NCI-H128 (cell line): ENCODE data around the gene CDCA4.
"Not testable (repeated sequence)": the region's sequence is repeated elsewhere in the genome, so short reads cannot be mapped to it uniquely, and the experiment has no call there.

Experiments used
- DNase-seq: peaks from one replicate; lab custom pipeline; 2025; ENCODE audit not compliant: unreplicated experiment; lab: John Stamatoyannopoulos, UW

CDCA4 gene

DNA sequence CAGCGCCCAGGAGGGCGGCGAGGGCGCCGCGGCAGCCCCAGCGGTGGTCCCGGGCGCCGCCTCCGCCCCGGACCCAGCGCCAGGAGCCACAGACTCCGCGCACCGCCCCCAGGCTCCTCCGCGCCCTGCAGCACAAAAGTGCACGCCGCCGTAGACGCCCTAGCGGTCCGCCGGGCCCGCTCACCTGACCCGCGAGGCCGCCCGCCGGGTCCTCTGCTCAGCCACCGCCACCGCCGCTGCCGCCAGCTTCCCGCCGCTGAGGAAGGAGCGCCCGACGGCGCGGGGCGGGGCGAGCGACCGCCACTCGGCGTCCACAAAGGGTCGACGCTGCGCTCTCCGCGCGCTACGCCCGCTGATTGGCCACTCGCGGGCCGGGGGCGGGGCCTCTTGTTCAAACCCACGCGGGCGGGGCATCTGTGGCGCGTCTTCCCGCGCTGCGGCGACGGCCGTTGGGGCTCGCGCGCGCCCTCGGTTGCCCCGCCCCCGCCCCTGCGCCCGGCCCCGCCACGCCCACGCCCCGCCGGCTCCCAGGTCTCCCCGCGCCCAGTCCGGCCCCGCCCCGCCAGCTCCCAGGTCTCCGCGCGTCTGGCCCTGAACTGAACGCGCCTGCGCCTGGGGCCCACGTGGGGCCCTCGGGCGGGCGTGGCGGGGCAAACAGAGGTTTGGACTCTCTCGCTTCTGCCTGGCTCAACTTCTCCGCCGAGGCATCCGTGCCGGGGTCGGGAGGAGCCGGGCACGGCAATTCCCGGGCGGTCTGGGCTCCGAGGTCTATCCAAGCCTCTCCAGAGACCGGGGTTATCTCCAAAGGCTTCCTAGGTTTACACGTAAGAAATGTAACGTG, at the start of gene CDCA4:
Gene CDCA4, minus strand, starts transcription at position 269 of the 841 bp plus-strand sequence. CDS start 9,154 bp downstream, outside the sequence.
- peak; percentile 98 for DNase-seq

DNA sequence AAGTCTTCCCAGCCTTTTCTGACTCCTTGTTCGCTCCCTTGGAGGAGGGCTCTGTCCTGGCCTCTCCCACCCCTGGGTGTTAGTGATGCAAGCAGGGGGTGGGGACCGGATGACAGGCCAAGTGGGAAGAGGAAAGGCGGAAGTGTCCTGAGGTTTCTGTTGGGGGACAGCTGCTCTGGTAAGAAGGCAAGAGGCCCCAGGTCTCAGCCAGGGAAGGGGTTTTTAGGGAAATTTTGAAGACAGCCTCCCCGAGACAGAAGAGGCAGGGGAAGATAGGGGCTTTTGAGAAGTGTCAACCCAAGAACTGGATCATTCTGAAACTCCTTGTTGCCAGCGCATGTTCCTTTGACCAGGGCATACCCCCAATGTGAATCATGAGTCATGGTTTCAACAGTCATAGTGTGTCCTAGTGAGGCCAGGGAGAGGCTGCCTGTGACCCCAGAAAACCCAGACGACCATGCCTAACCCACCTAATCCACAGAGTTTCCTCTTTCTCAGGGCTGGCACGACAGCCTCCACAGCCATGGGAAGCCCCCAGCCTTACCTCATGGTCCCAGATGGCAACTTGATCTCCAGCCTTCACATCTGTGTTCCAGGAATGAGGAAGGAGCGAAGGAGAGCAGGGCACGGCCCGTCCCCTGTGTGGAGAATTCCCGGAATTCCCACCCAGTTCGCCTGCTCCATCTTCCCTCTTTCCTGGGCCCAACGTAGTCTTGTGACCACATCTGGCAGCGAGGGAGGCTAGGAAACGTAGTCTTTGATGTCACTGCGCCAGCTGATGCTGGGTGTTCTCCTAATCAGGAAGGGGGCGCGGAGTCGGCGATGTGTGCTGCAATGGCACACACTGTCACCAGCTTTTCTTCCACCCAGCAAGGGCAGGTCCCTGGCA, 49.2 kb upstream of the CDCA4 start:
- no peak for DNase-seq

DNA sequence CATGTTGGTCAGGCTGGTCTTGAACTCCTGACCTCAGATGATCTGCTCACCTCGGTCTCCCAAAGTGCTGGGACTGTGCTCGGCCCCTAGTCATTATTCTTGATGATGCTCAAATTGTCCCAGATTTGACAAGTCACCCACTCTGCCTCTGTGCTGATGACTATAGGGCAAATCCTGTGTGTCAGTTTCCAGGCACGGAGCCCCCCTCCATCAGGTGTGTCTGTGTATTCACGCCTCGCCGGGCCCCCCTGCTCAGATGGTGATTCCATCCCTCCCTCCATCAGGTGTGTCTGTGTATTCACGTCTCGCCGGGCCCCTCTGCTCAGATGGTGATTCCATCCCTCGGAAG, 48.6 kb upstream of the CDCA4 start:
- no peak for DNase-seq

DNA sequence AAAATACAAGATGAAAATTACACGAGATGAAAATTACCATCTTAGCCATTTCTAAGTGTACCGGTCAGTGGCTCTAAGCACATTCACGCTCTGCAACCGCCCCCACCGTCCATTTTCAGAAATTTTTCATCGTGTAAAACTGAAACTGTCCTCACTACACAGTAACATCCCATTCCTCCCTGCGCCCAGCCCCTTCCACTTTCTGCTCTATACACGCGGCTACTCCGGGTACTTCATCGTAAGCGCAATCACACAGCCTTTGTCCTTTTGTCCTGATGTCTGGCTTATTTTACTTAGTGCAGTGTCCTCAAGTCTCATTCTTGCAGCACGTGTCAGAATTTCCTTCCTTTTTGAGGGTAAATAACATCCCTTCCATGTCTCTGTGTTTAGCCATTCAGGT, 47.9 kb upstream of the CDCA4 start:
- no peak for DNase-seq

DNA sequence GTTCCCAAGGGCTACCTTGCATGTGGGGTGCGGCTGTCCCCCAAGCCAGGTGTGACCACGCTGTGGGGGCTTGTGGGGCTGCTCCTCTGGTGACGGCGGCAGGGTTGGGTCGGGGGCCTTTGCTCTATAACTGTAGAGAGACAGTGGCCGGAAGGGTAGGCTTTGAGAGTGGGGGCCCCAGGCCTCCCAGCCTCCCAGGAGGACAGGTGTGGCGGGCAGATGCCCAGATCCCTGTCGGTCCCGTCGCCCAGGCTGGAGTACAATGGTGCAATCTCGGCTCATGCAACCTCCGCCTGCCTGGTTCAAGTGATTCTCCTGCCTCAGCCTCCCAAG, 47.1 kb upstream of the CDCA4 start:
- no peak for DNase-seq

DNA sequence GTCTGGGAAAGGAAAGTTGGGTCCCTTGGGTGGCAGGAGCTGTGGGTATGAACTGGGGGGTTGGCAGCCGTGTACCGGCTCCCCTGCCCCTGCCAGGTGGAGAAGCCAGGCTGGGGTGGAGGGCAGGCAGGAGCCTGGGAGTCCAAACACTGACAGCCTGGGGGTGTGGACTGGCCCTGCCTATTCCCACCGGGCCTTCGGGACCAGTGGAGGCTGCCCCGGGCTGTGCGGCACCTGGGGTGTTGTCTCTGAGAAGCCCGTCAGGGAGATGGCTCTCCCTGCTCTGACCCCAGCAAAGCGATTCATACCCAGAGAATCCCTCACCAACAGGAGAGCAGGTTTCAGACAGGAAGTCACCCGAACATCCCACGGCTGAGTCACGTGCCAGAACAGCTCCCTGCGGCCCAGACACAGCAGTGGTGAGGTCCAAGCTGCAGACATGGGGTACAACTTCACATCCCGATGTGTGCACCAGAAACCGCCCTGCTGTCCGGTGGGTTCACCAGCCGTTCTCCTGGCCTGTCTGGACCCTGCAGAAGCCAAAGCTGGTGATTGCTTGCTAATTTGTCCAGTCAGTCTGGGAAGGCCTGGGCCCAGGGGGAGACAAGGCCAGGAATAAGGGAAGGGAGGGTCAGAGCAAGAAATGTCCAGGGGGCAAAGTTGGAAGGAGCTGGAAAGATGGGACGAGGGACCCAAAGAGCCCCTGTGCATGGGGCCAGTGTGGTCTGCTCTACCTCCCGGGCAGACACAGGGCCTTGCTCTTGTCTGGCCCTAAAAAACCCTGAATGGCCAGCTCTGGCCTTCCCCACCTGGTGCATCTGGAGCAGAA, 46.5 kb upstream of the CDCA4 start:
- DNase-seq, result no peak

DNA sequence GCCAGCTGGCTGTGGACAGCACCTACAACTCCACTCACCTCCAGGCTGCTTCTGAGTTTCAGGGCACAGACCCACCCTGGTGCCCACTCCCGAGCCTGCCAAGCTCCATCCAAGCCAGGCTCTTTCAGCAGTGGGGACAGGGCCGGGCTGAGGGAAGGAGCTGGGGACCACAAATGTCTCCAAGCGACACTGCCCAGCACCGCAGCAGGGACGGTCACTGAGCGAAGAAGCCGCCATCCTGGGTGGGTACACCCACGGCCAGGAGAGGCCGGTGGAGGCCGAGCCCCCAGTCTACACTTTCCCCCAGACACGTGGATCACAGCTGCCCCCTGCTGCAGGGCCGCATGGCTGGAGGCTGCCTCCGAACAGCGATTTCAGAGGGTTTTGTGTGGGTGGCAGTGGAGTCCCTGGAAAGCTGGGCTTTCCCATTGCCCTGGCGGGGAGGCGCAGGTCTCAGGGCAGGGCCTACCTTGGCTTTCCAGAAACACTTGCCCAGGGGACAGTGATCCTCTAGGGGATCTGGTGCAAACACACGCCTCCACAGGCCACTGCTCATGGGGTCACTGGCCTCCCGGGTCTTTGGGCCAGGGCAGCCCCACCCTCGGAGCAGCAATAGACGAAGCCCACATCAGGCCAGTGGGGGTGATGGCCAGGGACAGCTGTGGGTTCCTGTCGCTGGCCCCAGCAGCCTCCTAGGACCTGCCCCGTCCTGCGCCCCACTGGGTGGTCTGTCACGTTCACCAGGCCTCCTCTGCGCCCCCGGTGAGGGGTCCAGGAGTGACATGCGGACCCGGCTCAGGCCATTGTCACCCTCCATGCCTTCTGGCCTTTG, 45.6 kb upstream of the CDCA4 start:
- no peak for DNase-seq

DNA sequence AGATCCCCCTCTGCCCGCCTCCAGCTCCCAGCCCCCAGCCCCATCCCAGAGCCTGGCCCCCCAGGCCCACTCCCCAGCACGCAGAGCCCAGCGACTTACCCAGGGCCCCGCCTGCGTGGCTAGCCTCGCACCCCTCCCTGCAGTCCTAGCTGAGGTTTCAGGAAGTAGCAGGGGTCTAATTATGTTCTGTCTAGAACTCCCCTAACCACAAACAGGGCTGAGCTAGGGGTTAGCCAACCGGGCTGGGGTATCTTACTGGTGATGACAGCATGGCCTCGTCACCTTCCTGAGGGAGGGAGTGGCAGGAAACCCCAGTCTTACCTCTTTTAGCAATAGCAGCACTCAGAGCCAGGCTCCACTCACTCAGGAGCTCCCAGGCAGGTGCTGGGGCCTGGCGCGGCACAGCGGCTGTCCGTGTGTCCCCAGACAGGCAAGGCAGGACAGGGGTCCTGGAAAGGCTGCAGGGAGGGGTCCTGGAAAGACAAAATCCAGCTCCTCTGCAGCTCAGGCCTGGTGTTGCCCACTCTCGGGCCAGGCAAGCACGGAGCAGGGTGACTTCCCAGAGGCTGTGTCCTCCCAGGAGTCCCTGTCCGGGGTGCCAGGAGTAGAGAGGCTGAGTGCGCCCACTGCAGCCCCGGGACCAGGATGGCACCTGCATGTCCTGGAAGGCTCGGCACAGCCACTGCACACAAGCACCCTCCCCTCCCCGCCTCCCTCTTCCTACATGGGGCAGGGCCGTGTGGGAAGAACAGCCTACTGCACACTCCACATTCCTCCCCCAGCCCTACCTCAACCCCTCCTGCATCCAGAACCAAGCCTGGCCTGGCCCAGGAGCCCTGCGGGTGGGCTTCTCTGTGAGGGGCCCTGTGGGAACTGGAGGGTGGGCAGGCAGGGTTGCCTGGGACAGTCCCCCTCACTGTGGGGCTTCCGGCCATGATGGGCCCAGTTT, 44.7 kb upstream of the CDCA4 start, which contains the start of gene GPR132:
Gene GPR132, minus strand, starts transcription at position 151 of the 949 bp plus-strand sequence. CDS start 10,010 bp downstream, outside the sequence.
- DNase-seq, result no peak

DNA sequence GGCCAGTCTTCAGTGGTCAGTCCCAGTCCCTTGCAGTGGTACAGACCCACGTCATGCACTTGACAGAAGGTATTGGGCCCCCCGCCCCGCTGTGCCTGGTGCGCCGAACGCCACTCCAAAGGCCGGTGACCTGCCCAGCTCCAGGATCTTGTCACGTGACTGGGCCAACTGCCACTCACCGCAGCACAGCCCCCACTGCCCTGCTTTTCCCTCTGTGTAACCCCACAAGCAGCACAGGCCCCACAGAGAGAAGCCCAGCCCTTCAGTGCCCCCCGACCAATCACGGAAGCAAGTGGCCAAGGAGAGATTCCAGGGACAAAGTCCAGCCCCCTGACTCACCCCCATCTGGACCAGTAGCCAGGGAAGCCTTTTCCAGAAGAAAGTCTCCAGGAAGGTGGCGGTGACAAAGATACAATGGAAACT, 43.8 kb upstream of the CDCA4 start:
- DNase-seq, result no peak

DNA sequence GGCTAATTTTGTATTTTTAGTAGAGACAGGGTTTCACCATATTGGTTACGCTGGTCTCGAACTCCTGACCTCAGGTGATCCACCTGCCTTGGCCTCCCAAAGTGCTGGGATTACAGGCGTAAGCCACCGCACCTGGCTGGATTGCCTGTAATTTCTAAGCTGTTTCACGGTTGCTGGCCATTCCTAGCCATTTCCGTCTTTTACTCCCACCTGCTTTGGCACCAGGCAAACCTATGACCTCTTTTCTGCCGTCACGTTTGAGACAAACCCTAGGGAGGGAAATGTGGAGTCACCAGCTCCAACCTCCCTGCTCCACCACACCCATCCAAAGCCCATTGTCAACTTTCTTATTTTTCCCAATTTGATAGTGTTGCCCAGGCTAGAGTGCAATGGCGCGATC, 43.1 kb upstream of the CDCA4 start:
- DNase-seq, result no peak

DNA sequence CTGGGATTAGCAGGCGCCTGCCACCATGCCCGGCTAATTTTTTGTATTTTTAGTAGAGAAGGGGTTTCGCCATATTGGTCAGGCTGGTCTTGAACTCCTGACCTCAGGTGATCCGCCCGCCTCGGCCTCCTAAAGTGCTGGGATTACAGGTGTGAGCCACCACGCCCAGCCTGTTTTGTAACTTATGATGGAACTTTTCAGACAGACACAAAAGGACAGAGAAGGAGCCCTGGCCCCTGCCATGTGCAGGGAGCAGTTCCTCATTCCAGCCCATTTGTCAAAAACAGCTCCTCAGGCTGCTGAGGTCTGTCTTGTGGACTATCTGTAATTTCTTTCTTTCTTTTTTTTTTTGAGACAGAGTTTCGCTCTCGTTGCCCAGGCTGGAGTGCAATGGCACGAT, 42.6 kb upstream of the CDCA4 start:
- not testable (repeated sequence) for DNase-seq

DNA sequence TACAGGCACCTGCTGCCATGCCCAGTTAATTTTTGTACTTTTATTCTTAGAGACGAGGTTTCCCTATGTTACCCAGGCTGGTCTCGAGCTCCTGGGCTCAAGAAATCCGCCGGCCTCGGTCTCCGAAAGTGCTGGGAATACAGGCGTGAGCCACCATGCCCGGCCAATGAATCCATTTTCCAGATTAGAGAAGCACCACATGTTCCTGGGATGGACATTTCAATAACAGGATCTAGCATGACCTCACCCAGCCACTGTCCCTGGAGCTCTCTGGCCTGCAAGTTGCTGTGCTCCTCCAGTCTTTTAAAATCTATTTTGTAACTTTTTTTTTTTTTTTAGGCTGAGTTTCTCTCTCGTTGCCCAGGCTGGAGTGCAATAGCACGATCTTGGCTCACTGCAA, 42.2 kb upstream of the CDCA4 start:
- DNase-seq, result no peak

DNA sequence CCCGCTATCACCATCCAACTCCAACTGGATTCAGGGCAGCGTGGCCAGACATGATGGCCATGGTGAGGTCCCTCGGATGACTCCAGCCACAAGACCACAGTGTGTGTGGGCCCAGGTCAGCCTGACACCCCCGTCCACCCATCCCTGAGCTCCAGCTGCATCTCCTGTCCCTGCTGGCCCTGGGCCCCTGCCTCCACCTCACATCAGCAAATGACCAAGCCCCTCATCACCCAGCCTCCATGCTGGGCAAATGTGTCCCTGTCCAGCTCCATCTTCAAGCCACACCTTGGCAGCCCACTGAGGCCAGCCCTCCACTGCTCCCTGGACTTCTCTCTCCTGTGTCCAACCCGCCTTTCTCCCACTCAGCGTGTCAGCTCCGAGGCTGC, 41.2 kb upstream of the CDCA4 start:
- DNase-seq, result no peak

DNA sequence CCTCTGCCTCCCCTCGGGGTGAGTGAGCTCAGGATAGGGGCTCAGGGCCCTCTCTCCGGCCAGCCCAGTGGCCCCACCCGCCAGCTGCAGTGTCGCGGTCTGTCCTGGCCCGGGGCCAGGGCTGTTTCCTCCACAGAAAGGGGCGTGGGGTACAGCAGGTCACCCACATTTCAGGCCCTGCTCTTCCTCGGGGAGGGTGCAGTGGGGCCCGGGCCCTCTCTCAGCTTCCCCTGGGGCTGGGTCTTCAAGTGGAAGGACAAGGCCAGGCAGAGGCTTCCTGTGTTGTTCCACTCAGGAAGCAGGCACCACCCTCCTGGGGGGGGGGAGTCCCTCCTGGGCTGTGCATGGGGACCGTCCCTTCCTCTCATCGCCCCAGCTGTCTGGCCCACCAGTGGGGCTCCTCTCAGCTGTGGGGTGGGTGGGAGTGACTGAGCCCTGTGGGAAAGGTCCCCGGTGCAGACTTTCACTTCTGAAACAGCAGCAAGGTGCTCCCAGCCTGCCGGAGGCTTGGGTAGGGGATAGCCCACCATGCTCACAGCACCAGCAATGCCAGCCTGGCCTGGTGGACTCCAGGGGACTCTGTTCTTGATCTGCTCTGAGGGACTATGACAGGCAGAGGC, 40.7 kb upstream of the CDCA4 start:
- DNase-seq, result no peak

DNA sequence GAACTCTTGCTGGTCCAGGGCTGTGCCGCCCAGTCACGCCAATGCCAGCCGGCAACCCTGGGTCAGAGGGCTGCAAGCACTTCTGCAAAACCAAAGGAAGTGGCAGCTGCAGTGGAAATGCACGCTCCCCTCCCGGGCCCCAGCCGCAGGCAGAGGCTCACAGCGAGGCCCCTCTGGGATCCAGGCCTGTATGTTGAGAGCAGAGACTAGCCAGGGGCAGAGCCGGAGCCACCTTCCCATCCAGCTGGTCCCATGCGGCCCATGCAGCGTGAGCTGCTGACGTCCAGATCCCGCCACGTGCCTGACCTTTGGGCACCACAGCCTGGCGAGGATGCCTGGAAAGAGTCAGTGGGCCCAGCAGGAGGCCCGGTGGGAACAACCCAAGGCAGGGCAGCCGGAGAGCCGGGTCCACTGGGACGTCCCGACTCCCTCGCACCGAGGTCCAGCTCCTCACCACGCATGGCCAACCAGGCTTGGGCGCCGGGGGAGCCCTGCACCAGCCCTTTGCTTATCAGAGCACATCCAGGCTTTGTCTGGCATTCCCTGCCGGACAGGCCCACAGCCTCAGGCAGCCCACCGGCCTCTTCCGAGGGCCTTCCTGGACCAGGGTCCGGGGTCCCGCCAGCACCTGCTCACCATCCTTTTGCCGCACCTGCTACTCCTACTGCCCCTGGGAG, 40.0 kb upstream of the CDCA4 start:
- DNase-seq, result no peak

DNA sequence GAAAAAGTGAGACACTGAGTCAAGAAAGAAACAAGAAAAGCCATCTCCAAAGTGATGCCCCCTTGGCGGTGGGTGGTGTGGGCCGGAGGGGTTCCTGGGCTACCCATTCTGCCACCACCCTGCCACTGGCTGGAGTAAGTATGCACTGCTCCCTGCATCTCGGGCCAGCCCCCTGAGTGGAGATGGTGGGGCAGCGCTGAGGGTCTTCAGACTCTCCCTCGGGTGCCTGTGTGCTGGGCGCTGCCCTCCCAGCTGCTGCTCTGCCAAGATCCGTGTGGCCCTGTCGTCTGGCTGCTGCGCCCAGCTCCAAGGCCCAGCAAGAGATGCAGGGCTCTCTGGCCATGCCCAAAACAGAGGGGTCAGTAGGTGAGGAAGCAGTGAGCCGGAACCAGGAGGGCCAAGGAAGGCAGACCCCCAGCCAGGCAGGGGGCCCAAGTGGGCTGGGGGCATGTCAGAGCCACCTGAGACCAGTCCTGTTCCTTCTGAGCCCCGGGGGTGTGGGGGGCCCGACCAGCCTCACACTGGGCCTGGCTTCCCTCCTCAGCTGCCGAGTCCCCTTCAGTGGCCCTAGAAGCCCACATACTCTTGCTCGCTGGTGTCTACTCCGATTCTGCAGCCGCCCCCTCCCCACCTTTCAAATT, 39.2 kb upstream of the CDCA4 start:
- DNase-seq, result no peak

DNA sequence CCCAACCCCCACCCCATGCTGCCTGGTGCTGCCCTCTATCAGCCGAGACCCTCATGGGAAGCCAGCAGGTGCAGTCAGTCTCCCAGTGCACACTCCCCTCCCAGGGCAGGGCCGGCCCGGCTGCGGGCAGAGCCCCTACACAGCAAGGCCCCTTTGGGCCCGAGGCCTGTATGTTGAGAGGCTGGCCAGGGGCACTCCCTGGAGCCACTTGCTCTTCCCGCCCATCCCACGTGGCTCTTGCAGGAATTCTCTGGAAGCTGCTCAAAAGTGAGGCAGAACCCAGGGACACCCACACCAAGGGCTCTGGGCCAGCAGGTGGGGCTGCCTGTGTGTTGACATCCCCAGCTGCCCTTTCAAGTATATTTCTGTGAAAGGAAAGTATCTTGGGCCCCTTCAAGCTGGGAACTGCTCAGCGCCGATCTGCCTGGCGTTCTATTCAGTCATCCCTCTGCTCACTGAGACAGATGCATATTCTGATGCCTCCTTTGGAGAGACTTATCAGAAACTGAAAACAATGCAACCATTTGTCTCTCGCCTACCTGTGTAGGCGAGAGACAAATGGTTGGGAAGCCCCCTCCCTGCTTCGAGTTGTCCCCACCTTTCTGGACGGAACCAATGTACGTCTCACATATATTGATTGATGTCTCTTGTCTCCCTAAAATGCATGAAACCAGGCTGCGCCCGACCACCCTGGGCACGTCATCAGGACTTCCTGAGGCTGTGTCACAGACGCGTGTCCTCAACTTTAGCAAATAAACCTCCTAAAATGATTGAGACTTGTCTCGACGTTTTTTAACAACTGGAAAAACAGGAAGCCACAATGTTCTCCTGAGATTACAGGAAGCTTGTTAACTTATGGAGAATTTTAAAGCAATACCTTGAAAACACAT, 38.4 kb upstream of the CDCA4 start:
- no peak for DNase-seq
